Suppressor macrophage treated with lipopolysaccharide for 1 hour (primary cell): ENCODE measurements around the gene FHL3.

Experiments used
- DNase-seq, 3 donors: peaks; one replicate each; pipeline ENCODE4 v3.0.0-alpha.2; 2020 to 2022

The FHL3 gene, protein sequence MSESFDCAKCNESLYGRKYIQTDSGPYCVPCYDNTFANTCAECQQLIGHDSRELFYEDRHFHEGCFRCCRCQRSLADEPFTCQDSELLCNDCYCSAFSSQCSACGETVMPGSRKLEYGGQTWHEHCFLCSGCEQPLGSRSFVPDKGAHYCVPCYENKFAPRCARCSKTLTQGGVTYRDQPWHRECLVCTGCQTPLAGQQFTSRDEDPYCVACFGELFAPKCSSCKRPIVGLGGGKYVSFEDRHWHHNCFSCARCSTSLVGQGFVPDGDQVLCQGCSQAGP

DNA sequence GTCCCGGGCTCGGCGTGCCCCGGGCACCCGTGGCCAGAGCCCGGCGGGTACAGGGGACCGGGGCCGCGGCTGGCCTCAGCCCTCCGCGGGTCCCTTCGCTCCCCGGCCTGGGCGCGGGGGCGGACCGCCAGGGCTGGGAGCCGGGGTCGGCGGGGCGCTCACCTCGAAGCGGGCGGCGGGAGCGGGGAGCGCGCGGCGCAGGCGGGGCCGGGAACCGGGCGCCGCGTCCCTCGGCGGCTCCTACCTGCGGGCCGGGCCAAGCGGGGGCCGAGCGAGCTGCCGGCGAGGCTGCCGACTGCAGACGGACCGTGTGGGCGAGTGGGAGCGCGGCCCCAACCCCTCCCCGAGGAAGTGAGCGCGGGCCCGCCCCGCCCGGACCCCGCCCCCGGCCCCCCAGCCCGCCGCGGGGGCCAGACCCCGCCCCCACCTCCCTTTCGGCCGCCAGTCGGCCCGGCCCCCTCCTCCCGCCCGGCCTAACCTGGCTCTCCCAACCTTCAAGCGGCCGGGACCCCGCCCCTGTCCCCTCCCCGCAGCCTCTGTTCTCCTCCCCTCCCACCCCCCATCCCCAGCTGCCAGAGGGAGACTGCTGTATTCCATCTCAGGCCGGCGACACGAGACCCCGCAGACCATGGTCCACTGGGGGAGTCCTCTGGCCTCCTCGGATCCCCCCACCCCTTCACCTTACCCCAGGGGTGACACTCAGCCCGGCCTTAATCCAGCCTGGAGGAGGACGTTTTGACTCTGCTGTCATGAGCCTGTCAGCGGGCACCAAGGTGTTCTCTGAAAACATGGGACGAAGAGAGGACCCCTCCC lies at the start of gene FHL3:
Gene FHL3, minus strand, starts transcription at position 320 of the 813 bp plus-strand sequence. CDS start 6,102 bp downstream, outside the sequence.
- peak; percentile 34 to 79 (median 62) for DNase-seq

DNA sequence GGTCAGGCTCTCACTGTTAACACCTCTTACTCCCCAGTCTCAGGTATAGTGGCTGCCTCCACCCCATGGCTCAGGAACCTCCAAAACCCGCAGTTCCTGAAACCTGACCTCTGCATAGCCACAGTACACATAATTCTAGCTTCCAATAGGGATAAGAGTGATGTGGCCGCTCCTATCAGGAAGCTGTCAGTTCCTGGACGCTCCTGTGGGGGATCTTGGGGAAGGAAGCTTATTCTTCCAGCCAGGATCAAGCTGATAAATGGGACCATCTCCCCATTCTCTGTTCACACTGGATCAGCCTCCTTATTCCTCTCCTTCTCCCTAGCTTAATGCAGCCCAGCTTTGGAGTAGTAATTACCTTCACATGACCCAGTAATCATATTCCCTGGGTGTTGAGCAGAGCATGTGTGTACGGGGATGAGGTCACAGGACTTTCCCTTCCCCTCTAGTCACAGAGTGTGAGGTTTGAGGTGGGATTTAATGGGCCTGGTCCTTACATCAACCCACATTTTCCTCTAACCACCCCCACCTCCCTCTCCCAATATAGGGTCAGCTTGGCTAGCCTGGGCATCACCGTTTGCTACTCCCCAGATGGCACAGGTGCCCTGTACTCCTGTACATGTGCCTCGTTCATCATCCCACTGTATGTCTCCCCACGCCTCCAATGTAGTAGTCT lies 48.2 kb upstream of the FHL3 start:
- peak in 2 of 3 donors; percentile 36 to 42 for DNase-seq

DNA sequence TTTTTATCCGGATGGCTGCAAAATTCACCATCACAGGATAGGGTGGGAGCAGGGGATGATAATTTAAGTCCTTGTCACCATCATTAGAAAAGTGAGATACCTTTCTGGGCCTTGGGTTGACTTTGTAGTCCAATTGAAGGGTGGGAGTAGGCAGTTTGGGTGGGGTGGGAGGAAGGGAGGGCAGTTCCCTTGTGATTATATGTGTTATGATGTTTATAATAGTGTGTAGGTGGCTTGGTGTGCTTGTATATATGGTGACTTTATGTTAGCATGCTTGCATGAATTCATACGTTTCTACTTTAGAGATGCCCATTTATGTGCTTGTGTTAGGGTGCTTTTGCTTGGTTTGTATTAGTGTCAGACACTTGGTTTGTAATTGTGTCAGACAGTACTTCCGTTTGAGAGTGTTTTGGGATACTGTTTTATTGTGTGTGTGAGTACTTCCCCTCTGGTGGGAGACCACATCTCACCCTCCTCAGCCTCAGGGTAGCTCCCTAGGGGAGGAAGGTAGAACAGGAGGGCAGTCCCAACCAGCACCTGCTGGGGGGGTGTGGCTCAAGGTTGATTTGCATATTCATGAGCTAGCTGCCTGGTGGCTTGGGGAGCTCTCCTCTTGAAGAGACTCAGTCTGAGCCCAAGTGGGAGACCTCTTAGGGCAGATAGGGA lies 47.6 kb upstream of the FHL3 start:
- DNase-seq = no peak

DNA sequence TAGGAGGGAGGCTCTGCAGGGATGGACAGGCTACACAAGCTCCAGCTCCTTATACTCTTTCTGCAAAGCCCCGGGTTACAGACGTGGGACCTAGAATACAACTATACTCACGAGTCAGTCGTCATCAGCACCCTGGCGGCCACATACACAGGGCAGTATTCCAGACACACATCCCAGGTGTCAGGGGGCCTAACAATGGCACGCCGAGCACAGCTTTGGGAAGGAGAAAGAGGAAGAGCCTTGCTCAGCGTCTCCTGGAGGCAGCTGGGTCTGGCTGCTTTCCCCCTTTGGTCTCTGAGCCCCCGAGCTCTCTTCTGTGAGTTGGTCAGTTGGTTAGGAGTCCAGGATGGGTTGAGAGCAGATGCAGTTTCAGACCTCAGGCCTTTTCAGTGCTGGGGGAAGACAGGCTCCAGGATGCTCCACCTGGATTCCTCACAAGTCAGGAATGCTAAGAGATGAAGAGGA lies 45.8 kb upstream of the FHL3 start:
- no peak for DNase-seq

DNA sequence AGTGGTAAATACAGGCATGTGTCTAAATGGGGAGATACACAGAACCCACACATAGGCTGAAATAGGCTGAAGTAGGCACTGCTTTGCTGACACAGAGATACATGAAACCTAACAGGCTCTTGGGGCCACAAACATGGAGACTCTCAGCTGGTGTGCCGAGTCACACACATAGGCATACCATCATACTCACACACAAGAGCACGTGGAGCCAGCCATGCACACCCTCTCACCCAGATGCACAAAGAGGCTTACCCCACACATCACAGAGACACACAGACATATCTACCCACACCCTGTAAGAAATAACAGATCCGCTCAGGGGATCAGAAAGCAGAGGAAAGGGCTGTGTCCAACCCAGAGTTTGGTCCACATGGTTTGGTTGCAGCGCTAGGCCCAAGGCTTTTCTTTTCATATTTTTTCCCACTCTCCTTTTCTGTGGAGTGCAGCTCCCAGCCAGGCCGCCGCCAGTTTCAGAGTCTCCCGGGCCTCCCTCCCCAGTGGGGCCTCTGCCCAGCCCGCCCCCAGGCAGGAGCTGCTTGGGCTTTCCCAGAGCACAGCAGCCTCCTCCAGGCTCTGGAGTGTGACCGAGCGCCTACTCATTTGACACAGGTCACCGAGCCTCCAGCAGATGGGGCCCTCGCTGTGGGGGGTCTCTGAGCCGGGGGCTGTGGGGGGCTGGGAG lies 45.2 kb upstream of the FHL3 start:
- DNase-seq = peak in 1 of 3 donors; percentile 13

DNA sequence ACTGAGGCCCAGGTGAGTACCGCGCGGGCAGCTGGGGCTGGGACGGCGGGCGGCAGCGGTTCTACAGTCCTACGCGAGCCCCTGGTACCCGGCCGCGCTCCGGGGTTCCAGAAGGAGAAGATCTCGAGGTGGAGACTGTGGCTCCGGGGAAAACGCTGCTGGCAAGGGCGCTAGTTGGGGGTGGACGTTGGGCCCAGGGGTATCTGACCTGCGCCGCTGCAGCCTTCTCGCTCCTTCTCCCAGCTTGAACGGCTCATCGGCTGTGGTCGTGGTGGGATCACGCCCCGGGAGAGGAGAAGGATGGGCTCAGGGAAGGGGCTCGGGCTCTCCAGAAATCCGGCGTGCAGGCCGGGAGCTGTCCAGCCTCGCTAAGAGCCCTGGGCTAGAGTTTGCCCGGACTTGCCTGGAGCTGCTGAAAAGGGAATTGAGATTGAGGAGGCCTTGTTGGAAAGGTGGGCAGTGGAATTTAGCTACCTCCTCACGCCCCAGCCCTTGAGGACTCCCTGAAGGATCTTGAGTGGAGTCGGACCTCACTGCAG lies 42.4 kb upstream of the FHL3 start:
- no peak for DNase-seq

DNA sequence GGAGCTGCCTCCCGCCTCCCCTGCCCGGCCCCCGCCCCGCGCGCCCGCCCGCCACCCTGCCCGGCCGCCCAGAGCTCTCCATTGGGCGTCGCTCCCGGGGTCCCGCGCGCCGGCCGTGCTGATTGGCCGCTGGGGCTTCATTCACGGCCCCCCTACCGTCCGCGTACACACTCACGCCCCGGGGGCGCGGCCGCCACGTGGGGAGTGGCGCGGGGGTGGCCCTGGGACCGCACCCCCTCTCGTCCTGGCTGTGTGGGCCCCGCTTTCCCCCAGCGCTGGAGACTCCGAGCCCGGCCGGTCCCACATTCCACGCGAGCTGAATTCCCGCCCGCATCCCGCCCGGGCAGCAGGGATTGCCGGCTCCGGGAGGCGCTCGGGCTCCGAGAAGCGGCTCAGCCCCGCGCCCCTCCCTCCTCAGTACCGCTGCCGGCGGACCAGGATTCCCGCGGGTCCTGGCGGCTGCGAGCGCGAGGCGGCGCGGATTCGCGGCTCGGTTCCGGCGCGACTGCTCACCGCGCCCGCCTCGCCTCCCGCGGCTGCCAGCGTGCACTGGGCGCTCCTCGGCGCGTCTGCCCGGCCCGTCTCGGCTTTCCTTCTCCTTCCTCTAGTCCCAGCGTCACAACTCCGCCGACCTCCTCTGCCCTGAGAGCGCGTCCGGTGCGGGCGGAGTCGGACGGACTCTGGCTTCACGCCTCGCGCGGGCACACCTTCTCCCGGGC lies 41.7 kb upstream of the FHL3 start:
- peak; percentile 74 to 93 (median 86) for DNase-seq

DNA sequence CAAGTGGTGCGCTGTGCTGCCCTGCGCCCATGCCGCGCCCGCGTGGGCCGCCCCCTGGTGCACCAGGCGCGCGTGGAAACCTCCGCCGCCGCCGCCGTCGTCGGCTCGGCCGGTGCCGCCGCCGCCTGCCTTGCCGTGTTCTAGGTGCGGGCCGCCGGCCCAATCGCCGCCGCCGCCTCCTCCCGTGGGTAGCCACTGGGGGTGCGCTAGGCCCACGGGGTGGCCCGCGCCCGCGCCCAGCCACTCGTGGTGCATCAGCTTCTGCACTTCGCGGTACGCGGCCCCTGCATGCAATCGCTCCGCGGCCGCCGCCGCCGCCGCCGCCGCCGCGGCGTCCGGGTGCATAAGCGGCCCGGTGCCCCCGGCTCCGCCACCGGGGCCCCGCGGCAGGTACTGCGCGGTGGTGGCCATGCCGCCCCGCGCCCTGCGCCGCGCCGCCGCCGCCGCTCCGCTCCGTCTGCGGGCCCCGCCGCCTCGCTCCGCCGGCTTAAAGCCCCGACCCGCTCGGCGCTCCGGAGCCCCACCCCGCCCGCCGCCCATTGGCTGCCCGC lies 41.1 kb upstream of the FHL3 start, which contains the start of gene POU3F1:
Gene POU3F1, minus strand, starts transcription at position 461 of the 551 bp plus-strand sequence. Its CDS starts 50 bp downstream, at position 411.
- DNase-seq = peak in 1 of 3 donors; percentile 23

DNA sequence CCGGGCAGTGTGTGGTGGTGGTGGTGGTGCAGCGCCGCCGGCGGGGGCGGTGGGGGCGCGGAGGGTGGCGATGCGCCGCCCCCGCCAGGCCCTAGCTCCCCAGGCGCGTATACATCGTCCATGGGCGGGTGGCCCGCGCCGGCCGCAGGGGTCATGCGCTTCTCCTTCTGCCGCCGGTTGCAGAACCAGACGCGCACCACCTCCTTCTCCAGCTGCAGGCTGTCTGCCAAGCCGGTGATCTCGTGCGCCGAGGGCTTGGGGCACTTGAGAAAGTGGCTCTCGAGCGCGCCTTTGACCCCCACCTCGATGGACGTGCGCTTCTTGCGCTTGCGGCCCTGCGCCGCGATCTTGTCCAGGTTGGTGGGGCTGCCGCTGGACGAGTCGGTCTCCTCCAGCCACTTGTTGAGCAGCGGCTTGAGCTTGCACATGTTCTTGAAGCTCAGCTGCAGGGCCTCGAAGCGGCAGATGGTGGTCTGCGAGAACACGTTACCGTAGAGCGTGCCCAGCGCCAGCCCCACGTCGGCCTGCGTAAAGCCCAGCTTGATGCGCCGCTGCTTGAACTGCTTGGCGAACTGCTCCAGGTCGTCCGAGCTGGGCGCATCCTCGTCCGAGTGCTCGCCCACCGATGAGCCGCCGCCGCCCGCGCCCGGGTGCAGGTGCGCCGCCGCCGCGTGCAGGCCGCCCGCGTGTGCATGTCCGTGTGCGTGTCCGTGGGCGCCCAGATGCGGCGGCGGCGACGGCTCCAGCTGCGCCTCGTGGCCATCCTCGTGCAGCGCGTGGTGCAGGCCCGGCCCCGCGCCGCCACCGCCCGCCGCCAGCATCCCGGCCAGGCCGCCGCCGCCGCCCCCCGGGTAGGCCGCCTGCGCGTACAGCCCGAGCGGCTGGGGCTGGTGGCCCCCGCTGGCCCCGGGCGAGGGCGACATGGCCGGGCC lies 40.4 kb upstream of the FHL3 start:
- peak; percentile 35 to 68 (median 43) for DNase-seq

DNA sequence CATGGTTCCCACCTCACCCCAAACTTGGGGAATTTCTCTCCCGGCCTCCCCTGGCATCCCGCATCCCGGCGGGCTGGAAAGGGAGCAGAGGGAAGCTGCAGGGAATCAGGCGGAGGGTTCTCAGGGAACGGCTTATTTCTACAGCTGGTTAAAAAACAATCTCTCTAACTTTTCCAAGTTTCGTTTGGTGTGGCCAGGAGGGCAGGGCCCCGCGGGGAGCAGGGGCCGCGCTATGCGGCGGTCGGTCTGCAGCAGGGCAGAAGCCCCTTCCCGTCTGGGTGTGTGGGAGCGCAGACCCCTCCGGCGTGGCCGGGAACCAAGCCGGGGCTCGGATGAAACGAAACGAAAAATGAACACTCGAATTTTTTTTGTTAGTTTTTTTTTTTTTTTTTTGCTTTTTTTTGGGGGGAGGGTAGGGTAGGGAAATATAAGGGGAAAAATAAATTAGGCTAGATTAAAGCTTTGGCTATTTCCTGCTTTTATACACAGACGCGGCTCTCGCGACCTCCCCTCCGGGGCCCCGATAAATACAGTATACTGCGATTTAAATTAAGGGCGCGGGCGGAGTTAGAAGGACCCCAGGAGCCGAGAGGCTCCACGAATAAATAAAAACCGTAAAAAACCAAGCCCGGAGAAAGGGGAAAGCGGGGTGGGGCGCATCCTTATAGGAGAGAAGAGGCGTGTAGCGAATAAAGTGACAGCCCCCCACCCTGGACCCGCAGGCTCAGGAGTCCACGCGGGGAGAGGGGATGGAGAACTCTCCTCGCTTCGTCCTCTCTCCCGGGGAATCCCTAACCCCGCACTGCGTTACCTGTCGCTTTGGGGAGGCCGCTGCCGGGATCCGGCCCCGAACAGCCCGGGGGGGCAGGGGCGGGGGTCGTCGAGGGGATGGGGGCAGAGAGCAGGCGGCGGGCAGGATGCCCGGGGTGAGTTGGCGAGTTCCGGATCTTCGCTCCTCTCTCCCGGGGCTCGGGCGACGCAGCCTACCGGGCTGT lies 39.2 kb upstream of the FHL3 start:
- DNase-seq = no peak

DNA sequence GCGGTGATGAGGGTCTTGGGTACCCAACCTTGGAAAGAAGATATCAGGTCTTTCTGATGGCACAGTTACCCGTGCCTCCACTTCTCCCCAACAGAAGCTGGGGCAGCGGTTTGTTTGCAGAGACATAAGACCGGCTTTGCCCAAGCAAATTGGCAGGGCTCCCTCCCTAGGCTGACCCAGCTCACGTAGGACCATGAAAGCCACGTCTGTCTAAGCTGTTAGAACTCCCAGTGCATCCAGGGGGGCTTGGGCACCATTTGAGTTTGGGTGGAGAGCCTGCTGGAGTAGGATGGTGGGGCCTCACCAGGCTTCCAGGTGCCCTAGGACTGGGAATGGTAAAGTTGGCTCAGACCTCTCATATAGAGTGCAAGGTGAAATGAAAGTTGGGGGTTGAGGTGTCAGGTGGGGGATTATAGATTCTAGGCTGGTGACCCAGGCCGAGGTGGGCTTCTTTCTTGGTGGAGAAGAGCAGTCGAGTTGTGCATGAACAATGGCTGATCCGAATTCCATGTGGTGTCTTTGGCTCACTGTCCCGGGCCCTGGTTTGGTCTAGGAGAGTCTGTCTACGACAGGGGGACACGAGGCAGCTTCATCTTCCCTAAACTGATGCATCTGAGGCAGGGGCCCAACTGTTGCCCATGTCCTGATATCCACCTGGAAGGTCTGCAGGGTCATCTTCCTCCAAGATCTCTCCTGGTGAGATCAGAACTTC lies 37.9 kb upstream of the FHL3 start:
- no peak for DNase-seq

DNA sequence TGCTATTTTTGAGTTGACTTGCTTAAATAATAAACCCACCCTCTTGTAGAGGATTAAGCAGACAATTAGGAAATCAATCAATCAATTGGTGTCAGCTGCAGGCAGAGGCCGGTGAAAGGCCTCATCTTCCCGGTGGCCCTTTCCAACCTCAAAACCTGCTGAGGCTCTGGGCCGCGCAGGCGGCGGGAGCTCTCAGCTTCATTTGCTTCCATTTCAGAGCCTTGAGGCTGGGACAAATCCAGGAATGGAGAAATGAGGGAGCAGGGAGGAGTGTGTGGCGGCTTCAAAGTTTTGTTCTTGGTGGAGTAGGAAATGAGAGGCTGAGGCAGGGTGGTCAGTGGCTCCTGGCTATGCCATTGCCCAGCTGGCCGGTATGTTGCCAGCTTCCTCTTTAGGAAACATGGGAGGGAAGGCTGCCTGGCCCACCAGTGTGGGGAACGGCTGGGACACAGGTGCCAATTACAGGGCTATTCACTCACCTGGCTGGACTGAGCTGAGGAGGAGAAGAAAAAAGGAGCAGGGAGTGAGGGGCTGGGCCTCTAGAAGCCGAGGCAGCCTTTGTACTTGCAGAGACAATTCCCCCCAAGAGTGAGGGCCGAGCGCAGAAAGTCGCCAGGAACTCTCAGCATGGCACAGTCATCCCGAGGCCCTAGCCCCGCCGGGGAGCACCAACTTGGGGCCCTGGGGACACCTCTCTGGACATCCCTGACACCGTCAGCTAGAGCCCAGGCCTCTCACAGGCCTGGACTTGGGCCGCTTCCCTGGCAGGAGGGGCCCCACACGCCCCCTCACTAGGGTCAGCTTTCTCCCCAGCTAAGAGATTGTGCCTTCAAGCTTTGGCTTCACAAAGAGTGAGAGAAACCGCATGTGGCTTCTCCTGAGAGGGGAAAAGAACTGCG lies 36.9 kb upstream of the FHL3 start:
- DNase-seq = no peak

DNA sequence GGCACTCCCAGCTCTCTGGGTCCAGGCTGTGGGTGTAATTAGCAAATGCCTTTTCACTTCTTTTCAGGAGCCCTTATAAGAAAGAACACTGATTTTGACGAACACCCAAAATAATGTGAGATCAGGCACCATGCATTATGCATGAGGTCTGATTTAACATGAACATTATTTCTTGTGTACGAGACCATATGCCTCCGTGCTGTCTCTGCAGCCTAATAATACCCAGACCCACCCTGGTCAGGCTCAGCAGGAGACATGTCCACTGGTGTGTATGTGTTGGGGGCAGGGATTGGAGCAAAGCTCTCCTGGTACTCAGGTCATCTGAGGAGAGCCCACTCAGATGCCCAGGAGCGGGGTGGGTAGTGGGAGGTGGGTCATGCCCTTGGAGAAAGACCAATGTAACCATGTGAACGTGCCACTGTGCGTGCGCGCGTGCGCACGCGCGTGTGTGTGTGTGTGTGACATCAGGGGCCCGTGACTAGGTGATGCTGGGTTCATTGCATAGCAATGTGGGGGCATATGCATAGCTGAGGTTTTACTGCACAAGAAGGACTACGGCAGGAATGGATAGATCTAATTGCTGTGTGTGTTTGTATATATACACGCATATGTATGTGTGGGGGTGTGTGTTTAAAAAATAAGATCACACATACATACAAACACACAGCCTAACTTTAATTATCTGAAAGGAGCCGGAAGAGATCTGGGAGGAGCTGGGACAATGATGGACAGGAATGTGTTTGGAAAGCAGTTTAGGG lies 34.2 kb upstream of the FHL3 start:
- DNase-seq = no peak

DNA sequence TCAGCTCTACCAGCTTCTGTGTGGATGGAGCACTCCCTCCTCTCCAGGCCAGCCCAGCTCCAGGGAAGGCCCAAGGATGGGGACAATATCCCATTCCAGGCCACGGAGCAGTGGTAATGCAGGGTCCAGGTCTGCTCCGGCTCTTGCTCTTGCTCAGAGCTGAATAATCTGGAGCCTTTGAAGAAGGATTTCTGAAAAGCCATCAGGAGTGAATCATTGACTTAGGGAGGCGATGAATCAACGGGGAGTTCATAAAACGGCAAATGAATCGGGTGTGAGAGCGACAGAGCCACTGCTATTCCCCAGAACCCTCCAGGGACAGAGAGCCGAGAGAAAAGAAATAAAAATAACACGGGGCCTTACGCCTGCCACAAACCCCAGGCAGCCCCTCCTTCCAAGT lies 33.5 kb upstream of the FHL3 start:
- DNase-seq = no peak

DNA sequence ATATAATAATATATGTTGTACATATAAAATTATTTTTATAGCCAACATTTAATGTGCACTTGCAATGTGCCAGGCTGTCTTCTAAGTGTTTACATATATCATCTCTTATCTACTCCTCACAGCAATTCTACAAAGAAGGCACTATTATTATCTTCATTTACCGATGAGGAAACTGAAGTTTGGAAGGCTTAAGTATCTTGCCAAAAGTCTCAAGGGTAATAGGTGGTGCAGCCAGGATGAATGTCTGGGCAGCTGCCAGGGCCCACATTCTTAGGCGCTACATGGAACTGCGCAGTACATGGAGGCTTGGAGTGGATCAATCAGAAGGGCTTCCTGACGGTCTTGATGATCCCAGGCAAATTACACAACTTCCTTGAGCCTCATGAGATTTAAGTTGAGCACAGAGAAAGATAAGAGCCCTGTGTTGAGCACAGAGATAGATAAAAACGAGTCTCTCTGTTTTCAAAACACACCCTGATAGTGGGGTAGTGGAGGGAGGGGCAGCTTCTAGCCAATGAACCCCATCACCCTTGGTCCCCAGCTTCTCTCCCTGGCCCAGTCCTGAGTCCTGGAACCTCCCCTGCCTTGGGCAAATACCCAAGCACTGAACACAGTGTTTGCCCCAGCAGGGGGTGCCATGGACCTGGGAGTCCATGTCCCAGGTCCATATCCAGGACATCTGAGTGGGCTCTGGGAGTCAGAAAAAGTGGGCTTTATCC lies 32.1 kb upstream of the FHL3 start:
- DNase-seq = peak; percentile 37 to 52 (median 38)
